Measurements from ENCODE around the gene MRPL52. TPM values are rescaled to one million over a fixed set of nuclear protein-coding genes. Genes with fewer than 3 reads are reported as not detected.

Gene MRPL52
- total and polyA plus RNA-seq, 2 of the 13 experiments (the other 11 are each of a cell fraction or from before 2014, with no cell fraction given) = 118 to 329 TPM

GRCh38 chr14:22807432-22808087 is 22.1 kb upstream of the MRPL52 start (continued):
- TF ChIP-seq ZBTB10 (CRISPR knock-in tag; IDR thresholded peaks at IDR 0.05; ENCODE audit: borderline replicate concordance) (no peak), ZNF781 (CRISPR knock-in tag; IDR thresholded peaks at IDR 0.05; ENCODE audit: borderline replicate concordance, not compliant biosample characterization) (no peak), SMAD1 (CRISPR knock-in tag; IDR thresholded peaks at IDR 0.05; ENCODE audit: borderline replicate concordance, low read depth) (no peak), MIXL1 (CRISPR knock-in tag; IDR thresholded peaks at IDR 0.05) (no peak), ZNF343 (CRISPR knock-in tag; IDR thresholded peaks at IDR 0.05) (no peak), ZNF549 (CRISPR knock-in tag; IDR thresholded peaks at IDR 0.05) (no peak), ZNF672 (CRISPR knock-in tag; IDR thresholded peaks at IDR 0.05) (no peak), ZMAT3 (CRISPR knock-in tag; conservative IDR thresholded peaks at IDR 0.05) (no peak), ZNF564 (CRISPR knock-in tag; IDR thresholded peaks at IDR 0.05) (no peak), IKZF5 (CRISPR knock-in tag; IDR thresholded peaks at IDR 0.05) (no peak), FOXO4 (CRISPR knock-in tag; conservative IDR thresholded peaks at IDR 0.05) (no peak), ZZZ3 (CRISPR knock-in tag; IDR thresholded peaks at IDR 0.05; ENCODE audit: borderline replicate concordance) (no peak), RCOR2 (CRISPR knock-in tag; IDR thresholded peaks at IDR 0.05) (peak; percentile 39; the same call in 1 of the 2 replicates), ZEB1 (IDR thresholded peaks at IDR 0.05; ENCODE audit: insufficient replicate concordance, low read depth) (peak; percentile 98), ZNF691 (CRISPR knock-in tag; IDR thresholded peaks at IDR 0.05; ENCODE audit: borderline replicate concordance, low read depth) (no peak), ZNF547 (CRISPR knock-in tag; IDR thresholded peaks at IDR 0.05) (no peak; the same call in 1 of the 2 replicates), BCL3 (CRISPR knock-in tag; IDR thresholded peaks at IDR 0.05) (peak; percentile 42; the same call in 1 of the 2 replicates), ZNF768 (CRISPR knock-in tag; IDR thresholded peaks at IDR 0.05) (0 out of 2 replicates have a peak, but pooled peaks have one; percentile 25), HMGA1 (CRISPR knock-in tag; conservative IDR thresholded peaks at IDR 0.05) (no peak), HIVEP1 (CRISPR knock-in tag; IDR thresholded peaks at IDR 0.05) (no peak)
- TF ChIP-seq, protein P1, sequence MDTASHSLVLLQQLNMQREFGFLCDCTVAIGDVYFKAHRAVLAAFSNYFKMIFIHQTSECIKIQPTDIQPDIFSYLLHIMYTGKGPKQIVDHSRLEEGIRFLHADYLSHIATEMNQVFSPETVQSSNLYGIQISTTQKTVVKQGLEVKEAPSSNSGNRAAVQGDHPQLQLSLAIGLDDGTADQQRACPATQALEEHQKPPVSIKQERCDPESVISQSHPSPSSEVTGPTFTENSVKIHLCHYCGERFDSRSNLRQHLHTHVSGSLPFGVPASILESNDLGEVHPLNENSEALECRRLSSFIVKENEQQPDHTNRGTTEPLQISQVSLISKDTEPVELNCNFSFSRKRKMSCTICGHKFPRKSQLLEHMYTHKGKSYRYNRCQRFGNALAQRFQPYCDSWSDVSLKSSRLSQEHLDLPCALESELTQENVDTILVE (CRISPR knock-in tag; IDR thresholded peaks at IDR 0.05) = no peak

Data from HepG2 (cell line).